ENCODE results near the gene FBXO44. TPM values are rescaled to one million over a fixed set of nuclear protein-coding genes. Genes with fewer than 3 reads are reported as not detected.

Gene FBXO44
- total RNA-seq, 2 donors from 2014 or later = 22.7 to 27.3 TPM

DNA sequence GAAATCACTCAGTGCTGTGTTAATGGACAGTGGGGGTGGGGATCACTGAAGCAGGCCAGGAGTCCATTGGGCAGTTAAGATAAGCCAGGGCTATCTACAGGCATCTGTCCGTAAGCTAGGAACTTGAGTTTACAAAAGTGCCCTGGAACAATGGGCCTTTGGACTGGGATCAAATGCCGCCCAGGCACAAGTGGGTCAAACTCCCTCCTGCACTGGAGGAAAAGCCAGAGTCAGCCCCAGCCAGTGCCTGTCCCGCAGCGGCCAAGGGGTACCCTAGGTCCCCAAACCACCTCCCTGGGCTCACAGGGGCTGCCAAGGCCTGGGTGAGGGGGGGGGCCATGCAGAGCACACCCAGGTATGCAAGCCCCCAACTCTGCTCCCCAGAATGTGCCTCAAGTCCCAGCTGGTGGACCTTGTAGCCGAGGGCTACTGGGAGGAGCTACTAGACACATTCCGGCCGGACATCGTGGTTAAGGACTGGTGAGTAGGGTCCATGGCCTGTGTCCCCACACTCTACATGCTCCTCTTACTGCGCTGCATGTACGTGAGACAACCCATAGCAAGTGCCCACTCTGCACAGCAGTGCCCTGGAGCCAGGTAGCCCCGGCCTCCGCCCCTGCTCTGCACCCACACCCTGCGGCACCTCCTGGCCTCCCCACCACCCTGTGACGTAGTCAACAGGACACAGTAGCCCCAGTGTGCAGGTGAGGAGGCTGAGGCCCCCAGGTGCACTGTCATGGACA is 17.0 kb downstream of the FBXO44 start:
- H3K9me3 Mint-ChIP-seq = no peaks in the 10 kb centered on the region

DNA sequence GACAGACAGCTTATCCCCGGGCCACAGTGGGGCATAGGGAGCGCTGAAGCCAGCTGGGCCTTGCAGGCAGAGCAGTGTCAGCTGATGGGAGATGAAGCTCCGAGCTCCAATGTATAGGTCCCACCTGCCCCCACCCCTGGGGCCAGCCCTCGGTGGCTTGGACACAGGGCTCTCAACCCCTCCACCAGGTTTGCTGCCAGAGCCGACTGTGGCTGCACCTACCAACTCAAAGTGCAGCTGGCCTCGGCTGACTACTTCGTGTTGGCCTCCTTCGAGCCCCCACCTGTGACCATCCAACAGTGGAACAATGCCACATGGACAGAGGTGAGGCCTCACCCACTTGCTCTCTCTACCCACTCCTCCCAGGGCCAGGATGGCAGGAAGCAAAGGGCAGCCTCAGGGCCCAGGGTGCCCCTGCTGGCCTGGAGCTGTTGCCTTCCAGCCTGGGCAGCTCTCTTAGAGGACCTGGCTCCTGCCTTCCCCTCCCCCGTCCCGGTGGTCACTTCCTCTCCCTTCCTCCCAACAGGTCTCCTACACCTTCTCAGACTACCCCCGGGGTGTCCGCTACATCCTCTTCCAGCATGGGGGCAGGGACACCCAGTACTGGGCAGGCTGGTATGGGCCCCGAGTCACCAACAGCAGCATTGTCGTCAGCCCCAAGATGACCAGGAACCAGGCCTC is 18.6 kb downstream of the FBXO44 start:
- no peak for DNase-seq (ENCODE audit: low spot score in 2 of 2)
- no peaks in the 10 kb centered on the region for H3K9me3 Mint-ChIP-seq
- ATAC-seq = peak in 1 of 2 donors; percentile 7
- H3K36me3 Mint-ChIP-seq = peaks cover 0 to 6% of the 10 kb centered on the region in 2 donors
- peak overlapping the region in 1 of 2 donors; percentile 83 for H3K27ac Mint-ChIP-seq

More for the DNA sequence above, 17.0 kb downstream of the FBXO44 start:
- Mint-ChIP-seq H3K27ac (no peak overlapping the region), H3K36me3 (peaks cover 0 to 6% of the 10 kb centered on the region in 2 donors)
- no peak for DNase-seq (ENCODE audit: low spot score in 2 of 2)
- no peak for ATAC-seq

DNA sequence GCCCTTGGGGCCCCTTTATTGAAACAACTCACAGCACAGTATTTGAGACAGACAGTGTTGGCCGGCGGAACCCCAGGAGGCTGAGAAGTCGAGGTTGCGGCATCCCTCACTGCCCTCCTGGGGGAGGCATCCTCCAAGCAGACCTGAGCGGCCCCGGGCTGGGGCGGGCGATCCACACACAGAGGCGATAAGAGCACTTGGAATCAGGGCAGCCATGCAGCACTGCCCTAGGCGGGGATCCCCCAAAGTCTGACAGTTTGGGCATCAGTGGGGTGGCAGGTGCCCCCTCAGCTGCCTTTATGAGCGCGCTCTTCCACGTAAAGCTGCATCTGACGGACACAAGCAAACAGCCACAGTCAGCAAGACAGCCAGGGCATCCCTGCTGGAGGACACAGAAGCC is 19.8 kb downstream of the FBXO44 start:
- DNase-seq (ENCODE audit: low spot score in 2 of 2) (no peak), ATAC-seq (no peak)
- Mint-ChIP-seq H3K9me3 (no peaks in the 10 kb centered on the region), H3K27ac (no peak overlapping the region), H3K36me3 (no peaks in the 10 kb centered on the region)

DNA sequence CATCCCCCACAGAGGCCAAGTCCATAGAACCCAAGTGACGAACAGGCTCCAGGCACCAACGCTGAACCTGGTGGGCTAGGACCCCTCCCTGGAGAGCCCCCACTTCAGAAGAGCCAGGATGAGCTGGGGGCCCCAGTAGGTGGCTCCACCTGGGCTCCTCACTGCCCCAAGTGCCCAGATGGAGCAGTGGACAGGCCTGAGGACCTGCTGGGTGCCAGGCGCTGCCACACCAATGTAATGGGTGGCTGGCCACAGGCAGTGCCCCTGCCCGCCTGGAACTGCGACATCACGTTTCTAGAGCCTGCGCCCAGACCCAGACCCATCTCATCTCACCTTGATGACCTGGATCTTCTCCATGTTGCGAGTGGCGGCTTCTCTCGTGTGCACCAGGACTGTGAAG is 20.6 kb downstream of the FBXO44 start:
- DNase-seq (ENCODE audit: low spot score in 2 of 2) (no peak), ATAC-seq (no peak)
- Mint-ChIP-seq H3K27ac (no peak overlapping the region), H3K36me3 (no peaks in the 10 kb centered on the region), H3K9me3 (no peaks in the 10 kb centered on the region)

DNA sequence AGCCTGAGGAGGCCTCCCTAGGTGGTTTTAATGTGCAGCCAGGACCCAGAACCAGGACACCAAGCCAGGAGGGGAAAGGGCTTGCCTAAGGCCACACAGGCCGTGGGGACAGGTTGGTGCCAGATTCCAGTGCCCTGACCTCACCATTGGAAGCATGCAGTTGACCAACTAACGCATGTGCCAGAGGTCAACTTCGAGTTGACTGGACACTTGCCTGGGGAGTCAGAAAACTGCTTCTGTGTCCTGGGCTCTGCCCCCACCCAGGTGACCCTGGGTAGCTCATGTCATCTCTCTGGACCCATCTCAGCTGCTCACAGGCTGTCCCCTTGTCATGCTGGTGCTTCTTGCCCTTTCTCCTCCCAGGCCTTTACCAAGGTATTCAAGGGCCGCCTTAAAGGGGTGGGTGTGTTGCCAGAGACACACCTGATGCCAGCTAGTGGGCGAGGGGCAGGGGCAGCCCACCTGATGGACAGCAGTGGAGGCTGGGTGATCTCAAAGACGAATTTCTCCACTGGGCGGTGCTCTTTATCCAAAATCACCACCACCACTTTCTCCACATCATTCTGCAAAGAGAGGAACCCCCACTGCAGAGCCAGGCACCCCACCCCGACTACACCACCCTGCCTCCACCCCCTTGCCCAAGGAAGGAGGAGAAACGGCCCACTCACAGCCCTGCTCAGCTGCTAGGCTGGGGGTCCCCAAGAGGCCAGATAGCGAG is 21.9 kb downstream of the FBXO44 start:
- H3K9me3 Mint-ChIP-seq = no peaks in the 10 kb centered on the region
- no peak for DNase-seq (ENCODE audit: low spot score in 2 of 2)
- no peak for ATAC-seq
- no peaks in the 10 kb centered on the region for H3K36me3 Mint-ChIP-seq
- no peak overlapping the region for H3K27ac Mint-ChIP-seq

DNA sequence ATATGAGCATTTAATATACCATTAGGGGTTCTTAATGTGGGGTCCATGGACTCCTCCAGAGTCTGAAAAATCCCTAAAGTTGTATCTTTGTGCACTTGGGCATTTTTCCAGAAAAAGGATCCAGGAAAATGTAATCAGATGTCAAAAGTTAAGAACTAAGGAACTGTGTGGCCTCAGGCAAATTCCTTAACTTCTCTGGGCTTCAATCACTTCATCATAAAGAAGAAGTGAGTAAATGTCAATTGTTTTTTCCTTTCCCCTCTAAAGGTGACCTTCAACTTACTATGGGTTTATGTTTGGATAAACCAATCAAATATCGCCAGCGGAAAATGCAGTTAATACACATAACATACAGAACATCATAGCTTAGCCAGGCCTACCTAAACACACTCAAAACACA is 23.8 kb downstream of the FBXO44 start:
- Mint-ChIP-seq H3K36me3 (no peaks in the 10 kb centered on the region), H3K9me3 (no peaks in the 10 kb centered on the region), H3K27ac (no peak overlapping the region)
- DNase-seq (ENCODE audit: low spot score in 2 of 2) (no peak), ATAC-seq (no peak)

DNA sequence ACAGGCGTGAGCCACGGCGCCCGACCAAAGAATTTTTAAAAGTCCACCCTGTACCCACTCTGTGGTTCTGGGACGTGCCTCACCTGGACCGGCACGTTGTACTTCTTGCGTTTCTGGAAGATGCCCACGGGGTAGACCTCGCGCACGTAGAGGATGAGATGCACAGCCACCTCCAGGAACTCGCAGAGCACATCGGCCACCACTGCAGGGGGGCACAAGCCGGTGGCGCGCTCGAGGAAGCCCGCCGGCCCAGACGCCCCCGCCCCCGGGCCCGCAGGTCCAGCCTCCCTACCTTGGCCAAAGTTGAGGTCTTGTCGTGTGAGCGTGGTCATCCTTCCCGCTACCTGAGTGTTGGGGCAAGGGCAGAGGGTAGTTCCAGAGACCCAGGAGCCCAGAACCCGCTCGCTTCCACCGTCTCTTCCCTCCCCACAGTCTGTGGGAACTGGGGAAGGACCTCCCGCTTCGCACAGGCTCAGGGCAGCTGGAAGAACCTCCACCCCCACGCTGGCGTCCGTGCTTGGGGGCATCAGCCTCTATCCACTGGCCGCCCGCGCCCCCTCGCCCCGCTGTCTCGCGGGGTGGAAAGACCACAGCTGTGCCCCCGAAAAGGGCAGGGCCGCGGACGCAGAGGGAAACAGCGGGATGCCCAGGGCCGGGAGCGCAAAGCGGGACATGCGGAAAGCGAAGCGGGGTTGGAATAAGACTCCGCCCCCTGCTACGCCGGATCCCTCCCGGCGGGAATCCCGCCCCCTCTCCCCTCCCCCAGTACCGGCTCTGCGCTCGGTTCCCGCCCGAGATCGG is 25.8 kb downstream of the FBXO44 start:
- peak in 1 of 2 donors; percentile 60 for DNase-seq (ENCODE audit: low spot score in 2 of 2)
- Mint-ChIP-seq H3K9me3 (no peaks in the 10 kb centered on the region), H3K36me3 (no peaks in the 10 kb centered on the region), H3K27ac (peak overlapping the region in 1 of 2 donors; percentile 90)
- peak; percentile 10 to 18 for ATAC-seq

DNA sequence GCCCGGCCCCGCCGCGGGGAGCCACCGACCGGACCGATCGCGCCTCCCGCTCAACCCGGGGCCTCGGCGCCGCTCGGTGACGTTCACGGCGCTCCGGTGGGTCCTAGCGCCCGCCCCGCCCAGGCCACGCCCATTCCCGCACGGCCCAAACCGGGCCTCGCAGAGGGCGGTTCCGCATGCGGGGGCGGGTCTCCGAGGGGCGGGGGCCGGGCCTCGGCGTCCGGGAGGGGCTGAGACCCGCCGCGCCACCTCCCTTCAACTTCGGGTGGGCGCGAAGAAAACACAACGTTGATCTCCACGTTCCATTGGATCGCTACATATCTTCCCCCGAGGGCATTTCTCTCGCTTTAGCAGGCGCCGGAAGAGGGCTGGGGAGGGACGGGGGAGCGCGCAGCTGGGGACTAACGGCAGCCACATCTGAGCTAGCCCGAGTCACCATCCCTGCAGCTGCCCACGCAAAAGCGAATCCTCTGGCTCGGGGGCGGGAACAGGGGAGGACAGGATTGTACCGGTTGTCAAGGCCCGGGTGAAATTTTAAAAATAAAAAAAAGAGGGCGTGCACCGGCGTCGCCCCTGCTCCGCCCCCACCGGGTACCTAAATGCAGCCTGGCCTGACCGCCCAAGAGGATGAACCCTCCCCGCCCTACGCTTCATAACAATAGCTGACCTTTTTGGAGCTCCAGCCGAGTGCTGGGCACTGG is 26.5 kb downstream of the FBXO44 start, which contains the start of gene MAD2L2:
TSS of gene MAD2L2 (minus strand) at position 78 of the 701 bp plus-strand sequence. CDS start 547 bp downstream, outside the sequence.
- DNase-seq (ENCODE audit: low spot score in 2 of 2) = peak; percentile 90 to 93
- Mint-ChIP-seq H3K9me3 (no peaks in the 10 kb centered on the region), H3K27ac (peak within 1 kb of the TSS; percentile 90 to 93), H3K36me3 (no peaks in the 10 kb centered on the region)
- peak; percentile 86 to 93 for ATAC-seq

DNA sequence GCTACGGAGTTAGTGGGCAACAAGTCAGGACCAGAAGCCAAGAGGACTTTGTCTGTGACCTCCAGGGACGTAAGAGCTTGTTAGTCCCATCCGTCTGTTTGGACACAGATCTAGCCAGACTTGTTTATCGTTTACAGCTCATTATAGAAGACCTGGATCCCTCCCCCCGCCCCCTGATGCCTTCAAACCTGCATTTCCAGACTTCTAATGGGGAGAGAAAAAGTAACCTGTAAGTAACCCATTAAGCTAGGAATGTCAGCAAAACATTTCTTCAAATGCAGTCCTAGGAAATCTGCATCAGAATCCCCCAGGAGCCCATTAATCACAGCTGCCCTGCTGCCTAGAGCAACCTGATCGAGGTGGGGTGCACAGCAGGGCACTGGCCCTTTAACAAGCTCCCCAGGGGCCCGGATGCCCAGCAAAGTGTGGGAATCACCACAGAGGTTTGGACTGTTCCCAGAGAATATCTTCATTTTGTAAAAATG is 27.7 kb downstream of the FBXO44 start:
- no peaks in the 10 kb centered on the region for H3K36me3 Mint-ChIP-seq

DNA sequence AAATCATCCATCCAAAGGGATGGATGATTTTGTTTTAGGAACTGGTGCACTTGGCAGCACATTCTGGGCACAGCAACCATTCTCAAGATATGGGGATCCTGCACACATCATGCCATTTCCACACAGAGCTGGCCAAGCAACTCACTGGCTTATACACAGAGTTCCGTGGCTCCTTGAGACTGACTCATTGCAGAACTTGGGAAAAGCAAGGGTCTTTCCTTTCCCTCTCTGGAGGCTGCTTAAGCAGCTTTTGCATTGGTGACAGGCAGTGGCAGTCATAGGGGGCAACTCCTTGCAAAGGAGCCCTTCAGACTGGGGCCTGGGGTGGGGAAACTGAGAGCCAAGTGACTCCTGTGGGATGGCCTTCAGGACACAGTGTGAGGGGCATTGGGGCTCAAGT is 28.1 kb downstream of the FBXO44 start:
- Mint-ChIP-seq H3K9me3 (no peaks in the 10 kb centered on the region), H3K27ac (no peak overlapping the region), H3K36me3 (no peaks in the 10 kb centered on the region)
- no peak for ATAC-seq
- DNase-seq (ENCODE audit: low spot score in 2 of 2) = no peak

More for the DNA sequence above, 27.7 kb downstream of the FBXO44 start:
- no peak overlapping the region for H3K27ac Mint-ChIP-seq
- ATAC-seq = no peak
- no peaks in the 10 kb centered on the region for H3K9me3 Mint-ChIP-seq
- no peak for DNase-seq (ENCODE audit: low spot score in 2 of 2)

DNA sequence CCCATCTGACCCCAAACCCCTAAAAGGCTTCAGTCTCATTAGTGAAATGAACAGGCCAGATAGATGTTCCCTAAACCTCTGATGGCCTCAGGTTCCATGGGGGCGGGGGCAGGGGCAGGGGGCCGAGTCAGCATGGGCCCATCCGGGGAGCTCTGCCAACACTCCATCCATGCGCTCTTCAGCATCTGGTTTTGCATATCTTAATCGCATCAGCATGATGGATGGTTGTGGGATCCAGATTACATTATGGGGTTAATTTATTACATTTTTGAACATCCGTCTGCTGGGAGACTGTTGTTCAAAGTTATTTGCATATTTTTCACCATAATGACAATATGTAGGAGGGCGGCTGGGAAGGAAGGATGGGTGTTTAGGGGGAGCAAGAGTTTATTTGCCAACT is 29.4 kb downstream of the FBXO44 start:
- no peak for DNase-seq (ENCODE audit: low spot score in 2 of 2)
- H3K27ac Mint-ChIP-seq = no peak overlapping the region
- H3K36me3 Mint-ChIP-seq = no peaks in the 10 kb centered on the region
- no peak for ATAC-seq
- no peaks in the 10 kb centered on the region for H3K9me3 Mint-ChIP-seq

DNA sequence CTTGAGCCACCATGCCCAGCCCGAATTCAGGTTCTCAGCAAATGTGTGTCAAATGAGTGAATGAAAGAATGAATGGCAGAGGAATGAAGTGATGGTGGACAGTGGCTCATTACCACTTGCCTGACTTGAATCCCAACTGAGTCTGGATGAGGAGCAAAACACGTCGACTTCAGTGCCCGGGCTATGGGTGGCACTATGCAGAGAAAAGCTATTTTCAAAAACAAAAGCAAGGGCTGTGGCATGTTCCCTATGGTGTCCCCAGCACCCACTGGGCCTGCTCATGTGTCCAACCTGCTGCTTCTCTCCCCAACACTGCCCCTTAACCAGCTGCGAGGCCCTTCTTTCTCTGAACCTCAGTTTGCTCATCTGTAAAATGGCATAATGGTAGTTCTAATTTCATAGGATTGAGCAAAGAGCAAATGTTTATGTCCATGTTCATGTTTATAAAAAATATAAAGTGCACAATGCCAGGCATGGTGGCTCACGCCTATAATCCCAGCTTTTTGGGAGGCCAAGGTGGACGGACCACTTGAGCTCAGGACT is 30.6 kb downstream of the FBXO44 start:
- ATAC-seq (no peak), DNase-seq (ENCODE audit: low spot score in 2 of 2) (no peak)
- H3K36me3 Mint-ChIP-seq = peaks cover 0 to 4% of the 10 kb centered on the region in 2 donors
- no peaks in the 10 kb centered on the region for H3K9me3 Mint-ChIP-seq
- H3K27ac Mint-ChIP-seq = no peak overlapping the region

DNA sequence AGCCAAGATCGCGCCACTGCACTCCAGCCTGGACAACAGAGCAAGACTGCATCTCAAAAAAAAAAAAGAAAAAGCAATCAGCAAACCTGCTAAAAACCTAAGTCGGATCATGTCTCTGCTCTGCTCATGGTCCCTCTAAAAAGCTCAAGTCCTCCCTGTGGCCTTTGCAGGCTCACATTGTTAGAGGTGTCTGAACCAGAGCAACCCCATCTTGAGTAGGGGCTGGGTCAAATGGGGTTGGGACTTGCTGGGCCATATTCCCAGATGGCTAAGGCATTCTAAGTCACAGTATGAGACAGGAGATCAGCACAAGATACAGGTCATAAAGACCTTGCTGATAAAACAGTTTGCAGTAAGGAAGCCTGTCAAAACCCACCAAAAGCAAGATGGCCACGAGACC is 33.8 kb downstream of the FBXO44 start:
- Mint-ChIP-seq H3K27ac (no peak overlapping the region), H3K36me3 (peaks cover 0 to 9% of the 10 kb centered on the region in 2 donors), H3K9me3 (no peaks in the 10 kb centered on the region)
- DNase-seq (ENCODE audit: low spot score in 2 of 2) = no peak
- no peak for ATAC-seq

DNA sequence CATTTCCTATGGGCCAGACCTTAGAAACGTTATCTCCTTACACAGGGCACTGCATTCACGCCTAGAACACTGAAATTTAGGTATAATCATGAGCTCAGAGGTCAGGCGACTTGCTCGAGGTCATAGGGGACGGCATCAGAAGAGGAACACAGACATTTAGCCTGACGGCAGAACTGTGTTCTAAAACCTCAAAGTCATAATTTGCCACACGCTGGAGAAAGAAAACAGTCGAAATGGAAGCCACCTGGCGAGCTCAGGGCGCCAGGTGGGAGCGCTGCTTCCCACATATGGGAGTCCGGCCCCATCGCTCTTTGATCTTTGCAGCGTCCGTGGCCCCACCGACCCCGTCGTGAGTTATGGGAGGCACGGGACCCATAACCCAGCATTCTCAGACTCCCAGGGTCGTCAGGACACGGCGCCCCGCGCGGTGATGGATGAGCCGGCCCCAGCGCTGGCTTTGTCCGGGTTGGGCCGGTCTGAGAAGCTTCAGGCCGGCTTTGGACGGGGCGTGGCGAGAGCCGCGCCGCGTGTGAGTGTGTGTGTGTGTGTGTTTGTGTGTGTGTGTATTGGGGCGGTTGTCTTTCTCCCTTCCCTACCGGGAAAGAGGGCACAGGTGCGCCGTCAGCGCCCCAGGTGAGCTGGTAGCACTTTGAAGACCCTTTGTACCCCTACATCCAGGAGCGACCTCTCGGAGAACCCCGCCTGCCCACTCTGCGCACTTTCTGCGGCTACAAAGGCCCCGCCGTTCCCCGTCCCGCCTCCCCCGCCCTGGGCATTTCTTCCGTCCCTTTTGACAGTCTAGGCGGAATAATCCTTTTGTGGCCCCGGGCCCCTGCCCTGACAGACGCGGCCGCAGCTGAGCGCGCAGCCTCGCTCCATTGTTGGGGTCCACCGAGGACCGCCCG is 36.0 kb downstream of the FBXO44 start:
- Mint-ChIP-seq H3K9me3 (no peaks in the 10 kb centered on the region), H3K27ac (no peak overlapping the region), H3K36me3 (peaks cover 0 to 9% of the 10 kb centered on the region in 2 donors)
- ATAC-seq (no peak), DNase-seq (ENCODE audit: low spot score in 2 of 2) (no peak)
